HFFc6 (cell line): Measurements from ENCODE around the gene HMGN1. TPM values are rescaled to one million over a fixed set of nuclear protein-coding genes. Genes with fewer than 3 reads are reported as not detected.

Experiments used
- DNase-seq: peaks from one replicate; pipeline ENCODE4 v3.0.0-alpha.2; 2018
- H3K27ac Mint-ChIP-seq: 2 replicates; pipeline ENCODE4 v1.8.0; 2020; ENCODE audit warnings: mild to moderate bottlenecking, mixed read lengths
- H3K27me3 Mint-ChIP-seq: 2 replicates; pipeline ENCODE4 v1.8.0; 2021; ENCODE audit warnings: mild to moderate bottlenecking, moderate library complexity, mixed read lengths; ENCODE audit not compliant: insufficient read depth
- H3K36me3 Mint-ChIP-seq: 2 replicates; pipeline ENCODE4 v1.8.0; 2021; ENCODE audit warnings: low read depth, mixed read lengths
- H3K4me1 Mint-ChIP-seq: 2 replicates; pipeline ENCODE4 v1.8.0; 2020; ENCODE audit warnings: low read depth, mixed read lengths
- H3K4me3 Mint-ChIP-seq: 2 replicates; pipeline ENCODE4 v1.8.0; 2020; ENCODE audit warnings: mild to moderate bottlenecking, moderate library complexity, mixed read lengths
- H3K9me3 Mint-ChIP-seq: 2 replicates; pipeline ENCODE4 v1.8.0; 2020; ENCODE audit warnings: mild to moderate bottlenecking, mixed read lengths
- total RNA-seq, 6 experiments: library from RNA; stranded (reverse); fragmentation: NEBNext Ultra II Directional; extraction: Animal tissue kit (Norgen Biotek cat#: 25700); gene quantifications; 2 replicates in 1 of 6; 3 replicates in 5 of 6; pipeline ENCODE4 v1.2.3, GENCODE V29; 2021
- TF ChIP-seq, protein P1 (sequence below): fragments of 200-600 bp; sonication (generic); IDR thresholded peaks from 2 replicates; pipeline ENCODE4 v1.5.0; 2021; ENCODE audit warnings: antibody characterized with exemption, mild to moderate bottlenecking

HMGN1 gene
- total RNA-seq, 6 experiments from 2014 or later = 177 to 229 (median 202) TPM

DNA sequence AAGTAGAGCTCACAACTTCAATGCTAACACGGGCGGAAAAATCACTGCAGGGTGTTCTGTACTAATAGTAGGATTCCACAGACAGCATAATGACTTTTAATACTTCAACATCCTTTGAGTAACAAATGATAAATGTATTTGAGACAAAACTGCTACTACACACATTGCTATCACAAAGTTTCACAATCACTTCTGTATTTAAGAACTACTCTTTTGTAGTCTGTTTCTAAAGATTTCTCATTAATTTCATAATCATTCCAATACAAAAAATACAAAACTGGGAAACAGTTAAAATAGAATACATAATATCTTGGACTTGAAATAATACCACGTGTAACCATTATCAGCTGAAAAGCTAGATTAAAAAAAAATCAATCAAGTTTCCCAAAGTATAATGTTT lies 2.7 kb downstream of the HMGN1 start:
- DNase-seq = no peak
- Mint-ChIP-seq H3K27me3 (peaks cover 4% of the 10 kb centered on the region; the same call in 1 of the 2 replicates), H3K4me3 (peak overlapping the region; percentile 94), H3K36me3 (peaks cover 42% of the 10 kb centered on the region), H3K27ac (no peak overlapping the region), H3K4me1 (peaks cover 29% of the 10 kb centered on the region), H3K9me3 (no peaks in the 10 kb centered on the region)
- TF ChIP-seq, protein P1, sequence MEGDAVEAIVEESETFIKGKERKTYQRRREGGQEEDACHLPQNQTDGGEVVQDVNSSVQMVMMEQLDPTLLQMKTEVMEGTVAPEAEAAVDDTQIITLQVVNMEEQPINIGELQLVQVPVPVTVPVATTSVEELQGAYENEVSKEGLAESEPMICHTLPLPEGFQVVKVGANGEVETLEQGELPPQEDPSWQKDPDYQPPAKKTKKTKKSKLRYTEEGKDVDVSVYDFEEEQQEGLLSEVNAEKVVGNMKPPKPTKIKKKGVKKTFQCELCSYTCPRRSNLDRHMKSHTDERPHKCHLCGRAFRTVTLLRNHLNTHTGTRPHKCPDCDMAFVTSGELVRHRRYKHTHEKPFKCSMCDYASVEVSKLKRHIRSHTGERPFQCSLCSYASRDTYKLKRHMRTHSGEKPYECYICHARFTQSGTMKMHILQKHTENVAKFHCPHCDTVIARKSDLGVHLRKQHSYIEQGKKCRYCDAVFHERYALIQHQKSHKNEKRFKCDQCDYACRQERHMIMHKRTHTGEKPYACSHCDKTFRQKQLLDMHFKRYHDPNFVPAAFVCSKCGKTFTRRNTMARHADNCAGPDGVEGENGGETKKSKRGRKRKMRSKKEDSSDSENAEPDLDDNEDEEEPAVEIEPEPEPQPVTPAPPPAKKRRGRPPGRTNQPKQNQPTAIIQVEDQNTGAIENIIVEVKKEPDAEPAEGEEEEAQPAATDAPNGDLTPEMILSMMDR = no peak

DNA sequence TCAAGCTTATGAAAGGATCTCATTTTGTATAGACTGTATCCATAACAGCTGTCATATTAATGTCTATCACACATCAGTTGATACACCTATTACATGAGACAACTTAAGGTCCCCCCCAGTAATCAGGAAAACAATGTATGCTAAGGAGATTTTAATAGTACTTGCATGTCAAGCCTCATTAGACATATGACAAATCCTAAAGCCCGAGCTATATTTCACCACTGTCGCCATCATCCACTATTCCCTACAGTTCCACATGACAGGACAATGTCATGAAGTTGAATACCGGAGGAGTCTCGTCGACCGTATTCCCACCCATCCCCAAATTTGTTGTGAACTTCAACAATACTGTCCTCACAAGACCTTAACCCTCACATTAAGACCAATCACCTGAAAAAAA lies 3.4 kb downstream of the HMGN1 start:
- Mint-ChIP-seq H3K4me1 (peaks cover 29% of the 10 kb centered on the region), H3K4me3 (peak overlapping the region; percentile 16), H3K36me3 (peaks cover 49% of the 10 kb centered on the region), H3K27ac (peak overlapping the region; percentile 8; the same call in 1 of the 2 replicates), H3K27me3 (peaks cover 4% of the 10 kb centered on the region; the same call in 1 of the 2 replicates), H3K9me3 (no peaks in the 10 kb centered on the region)
- no peak for DNase-seq
- TF ChIP-seq, protein P1 = no peak

DNA sequence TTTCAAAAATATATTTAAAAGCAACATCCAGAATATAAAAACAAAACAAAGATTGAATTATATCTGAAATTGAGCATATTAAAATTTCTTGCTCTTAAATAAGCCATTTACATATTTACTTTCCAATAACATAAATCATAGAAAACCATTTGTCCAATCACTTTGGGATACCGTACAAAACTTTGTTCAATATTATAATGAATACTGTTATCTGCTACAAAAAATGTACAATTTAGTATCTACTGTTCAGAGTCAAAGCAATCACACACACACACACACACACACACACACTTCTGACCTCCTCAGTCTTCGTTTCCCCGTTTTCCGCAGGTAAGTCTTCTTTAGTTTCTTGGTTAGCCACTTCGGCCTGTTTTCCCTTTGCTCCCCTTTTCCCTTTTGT lies 4.0 kb downstream of the HMGN1 start:
- no peak overlapping the region for H3K4me3 Mint-ChIP-seq
- H3K27me3 Mint-ChIP-seq = no peaks in the 10 kb centered on the region
- no peak overlapping the region; the same call in 1 of the 2 replicates for H3K27ac Mint-ChIP-seq
- DNase-seq = no peak
- peaks cover 49% of the 10 kb centered on the region for H3K36me3 Mint-ChIP-seq
- TF ChIP-seq, protein P1 = no peak
- H3K9me3 Mint-ChIP-seq = no peaks in the 10 kb centered on the region
- H3K4me1 Mint-ChIP-seq = peaks cover 29% of the 10 kb centered on the region

DNA sequence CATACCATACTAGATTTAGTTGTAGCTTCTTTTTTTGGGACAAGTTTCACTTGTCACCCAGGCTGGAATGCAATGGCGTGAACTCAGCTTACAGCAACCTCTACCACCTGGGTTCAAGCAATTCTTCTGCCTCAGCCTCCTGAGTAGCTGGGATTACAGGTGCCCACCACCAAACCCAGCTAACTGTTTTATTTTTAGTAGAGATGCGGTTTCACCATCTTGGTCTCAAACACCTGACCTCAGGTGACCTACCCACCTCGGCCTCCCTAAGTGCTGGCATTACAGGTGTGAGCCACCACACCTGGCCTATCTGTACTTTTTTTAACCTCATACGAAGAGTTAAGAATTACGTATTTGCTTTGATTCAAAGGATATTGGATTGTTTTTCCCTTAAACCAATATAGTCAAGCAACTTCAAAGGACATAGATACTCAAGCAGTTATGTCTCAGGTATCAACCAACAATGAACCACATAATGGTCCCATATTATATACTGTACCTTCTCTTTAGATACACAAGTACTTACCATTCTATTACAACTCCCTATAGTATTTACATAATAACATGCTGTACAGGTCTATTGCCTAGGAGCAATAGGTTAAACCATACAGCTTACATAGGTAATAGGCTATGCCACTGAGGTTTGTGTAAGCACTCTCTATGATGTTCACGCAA lies 7.5 kb downstream of the HMGN1 start:
- Mint-ChIP-seq H3K4me3 (no peak overlapping the region), H3K27ac (no peak overlapping the region), H3K9me3 (no peaks in the 10 kb centered on the region), H3K36me3 (peaks cover 36% of the 10 kb centered on the region), H3K4me1 (peaks cover 16% of the 10 kb centered on the region), H3K27me3 (no peaks in the 10 kb centered on the region)
- TF ChIP-seq, protein P1 = no peak
- DNase-seq = no peak

DNA sequence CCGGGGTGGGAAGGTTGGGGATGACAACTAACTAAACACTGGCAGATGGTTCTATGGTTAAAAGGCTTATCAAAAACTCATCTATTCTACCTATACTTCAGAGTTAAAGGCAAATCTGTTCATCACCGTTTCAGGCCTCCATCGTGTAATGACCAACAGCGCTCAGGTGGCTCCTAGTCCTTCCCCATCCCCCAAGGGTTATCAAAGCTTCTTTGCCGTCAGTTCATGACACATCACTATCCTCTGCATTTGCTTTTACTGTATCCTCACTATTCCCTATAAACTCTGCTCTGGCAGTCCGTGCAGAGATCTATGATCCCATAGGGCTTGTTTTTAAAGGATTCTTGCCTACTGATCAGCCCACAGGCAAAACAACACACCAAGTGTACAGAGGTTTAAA lies 8.2 kb downstream of the HMGN1 start:
- no peak for DNase-seq
- peaks cover 29% of the 10 kb centered on the region for H3K36me3 Mint-ChIP-seq
- TF ChIP-seq, protein P1 = no peak
- H3K27me3 Mint-ChIP-seq = no peaks in the 10 kb centered on the region
- no peaks in the 10 kb centered on the region for H3K9me3 Mint-ChIP-seq
- peaks cover 9% of the 10 kb centered on the region for H3K4me1 Mint-ChIP-seq
- no peak overlapping the region for H3K27ac Mint-ChIP-seq
- no peak overlapping the region for H3K4me3 Mint-ChIP-seq
